K562 (cell line): ENCODE results near the gene PGAP2. TPM values are rescaled to one million over a fixed set of nuclear protein-coding genes. Genes with fewer than 3 reads are reported as not detected.

ENCODE experiments used
- ATAC-seq: fragments of 200-7000 bp; cut with Tn5 transposase; 3 replicates; pipeline ENCODE4 v1.9.1; 2020; ENCODE audit warnings: moderate library complexity
- BruUV-seq: library from RNA; stranded (reverse); fragments of 400-500 nt; replicated peaks from 2 replicates; lab custom pipeline; 2021; lab: Mats Ljungman, UMichigan
- CTCF ChIA-PET: fragments of 300-600 bp; formaldehyde crosslinking; extraction: SDS; loops from one replicate; lab custom pipeline; 2021; ENCODE audit warnings: low intra/inter-chr PET ratio; lab: Yijun Ruan, JAX
- POLR2A ChIA-PET: fragments of 300-600, 350-650 bp; sonication (Branson Sonifier 250); formaldehyde crosslinking; extraction: SDS; loops from one replicate; lab custom pipeline; 2021; ENCODE audit warnings: antibody characterized with exemption, inconsistent platforms; lab: Yijun Ruan, JAX
- DNase-seq, 4 experiments: peaks; one replicate each; pipeline versions ENCODE4 v3.0.0 to v3.0.0-alpha.2; 2011 to 2018; ENCODE audit warnings: low spot score in 3 of 4, mixed read lengths in 3 of 4; ENCODE audit errors: extremely low read depth in 1 of 4
- FAIRE-seq: peaks from 2 replicates; lab custom pipeline; 2011; peaks lifted over from hg19 to GRCh38; lab: Jason Lieb, UNC
- H2AFZ ChIP-seq: 2 replicates; pipeline ENCODE4 v1.6.0; 2011; ENCODE audit warnings: low read depth, low read length, control low read depth, inconsistent platforms
- H3K27ac ChIP-seq: fragments of 200-600 bp; 3 replicates; pipeline ENCODE4 v1.8.0; 2011; ENCODE audit warnings: low read depth, mild to moderate bottlenecking, control low read depth, inconsistent platforms, low read length, moderate library complexity, mixed read lengths; ENCODE audit errors: extremely low read depth
- H3K27me3 ChIP-seq, 2 experiments: fragments of 300-600 bp in 1 of 2; 2 replicates in 1 of 2; 3 replicates in 1 of 2; pipeline versions ENCODE4 v1.6.0 to v1.8.0; 2011; ENCODE audit warnings: inconsistent platforms in 2 of 2, low read length in 2 of 2, mild to moderate bottlenecking in 1 of 2, mixed read lengths in 1 of 2, moderate library complexity in 1 of 2; ENCODE audit not compliant: control insufficient read depth in 2 of 2, insufficient read depth in 2 of 2
- H3K36me3 ChIP-seq: fragments of 300-600 bp; 3 replicates; pipeline ENCODE4 v1.8.0; 2011; ENCODE audit warnings: mild to moderate bottlenecking, low read length, inconsistent platforms; ENCODE audit not compliant: control insufficient read depth, insufficient read depth
- H3K4me1 ChIP-seq, 2 experiments: fragments of 200-600 bp in 1 of 2; replicated peaks in 1 of 2; 2 replicates in 1 of 2; 3 replicates in 1 of 2; pipeline versions ENCODE4 v1.5.1 to v1.8.0; 2011; ENCODE audit warnings: inconsistent platforms in 2 of 2, low read length in 2 of 2, mild to moderate bottlenecking in 1 of 2, mixed read lengths in 1 of 2, moderate library complexity in 1 of 2; ENCODE audit not compliant: control insufficient read depth in 2 of 2, insufficient read depth in 2 of 2
- H3K4me2 ChIP-seq: 2 replicates; pipeline ENCODE4 v1.6.1; 2011; ENCODE audit warnings: low read length, control low read depth, inconsistent platforms, mixed read lengths; ENCODE audit not compliant: insufficient read depth
- H3K4me3 ChIP-seq: fragments of 200-600 bp; sonication (generic), shearing (Covaris generic); 2 replicates; pipeline ENCODE4 v1.5.1; 2016; ENCODE audit warnings: control low read depth, inconsistent platforms
- H3K79me2 ChIP-seq: fragments of 200-600 bp; 3 replicates; pipeline ENCODE4 v1.8.0; 2011; ENCODE audit warnings: low read length, inconsistent platforms; ENCODE audit not compliant: control insufficient read depth, insufficient read depth
- H3K9ac ChIP-seq, 2 experiments: 2 replicates each; pipeline versions ENCODE4 v1.6.0 to v1.6.1; 2011; ENCODE audit warnings: low read depth in 2 of 2, low read length in 2 of 2, control low read depth in 1 of 2, inconsistent platforms in 1 of 2, mild to moderate bottlenecking in 1 of 2, mixed read lengths in 1 of 2; ENCODE audit not compliant: insufficient read depth in 1 of 2
- H3K9me1 ChIP-seq: one replicate; pipeline ENCODE4 v1.6.0; 2011; ENCODE audit warnings: inconsistent platforms, mild to moderate bottlenecking, low read length, moderate library complexity; ENCODE audit not compliant: control insufficient read depth, insufficient read depth
- H3K9me3 ChIP-seq: replicated peaks from 2 replicates; pipeline ENCODE4 v1.5.1; 2011; ENCODE audit warnings: low read depth, low read length, inconsistent platforms; ENCODE audit not compliant: control insufficient read depth, insufficient read depth
- H4K20me1 ChIP-seq: replicated peaks from 2 replicates; pipeline ENCODE4 v1.6.1; 2011; ENCODE audit warnings: low read length, inconsistent platforms, mixed read lengths; ENCODE audit not compliant: control insufficient read depth, insufficient read depth
- GMEB1 ChIP-seq: fragments of 250-450 bp; sonication (Bioruptor Pico); IDR thresholded peaks from 2 replicates; pipeline ENCODE4 v1.4.0; 2020; ENCODE audit warnings: mild to moderate bottlenecking
- ILK ChIP-seq: fragments of 450-650 bp; IDR thresholded peaks from 2 replicates; pipeline ENCODE4 v1.6.1; 2016; ENCODE audit warnings: missing genetic modification characterization, low read depth, mild to moderate bottlenecking, missing compliant biosample characterization, moderate library complexity, borderline replicate concordance
- TFAM ChIP-seq: fragments of 250-450 bp; sonication (Bioruptor Pico); conservative IDR thresholded peaks from 2 replicates; pipeline ENCODE4 v1.5.0; 2021; ENCODE audit warnings: mild to moderate bottlenecking, moderate library complexity
- TRIM25 ChIP-seq: fragments of 450-650 bp; IDR thresholded peaks from 2 replicates; pipeline ENCODE4 v1.7.0; 2016; ENCODE audit warnings: borderline replicate concordance
- WGBS: fragments of 100-300 bp; shearing (Covaris generic); methylation state at CpG from one replicate; pipeline ENCODE4 v1.1.6; 2016; ENCODE audit warnings: low coverage, mixed read lengths; ENCODE audit not compliant: insufficient coverage; ENCODE audit errors: missing lambda C conversion rate; 5-methylcytosine and 5-hydroxymethylcytosine counted together
- in situ Hi-C: fragments of 300-500 bp; cut with MboI; formaldehyde crosslinking; loops from 4 replicates; pipeline ENCODE4 v1.15.0; 2018; ENCODE audit warnings: inconsistent platforms, mixed read lengths
- intact Hi-C: fragments of 100-400 bp; cut with micrococcal nuclease; formaldehyde crosslinking; loops from 2 replicates; pipeline ENCODE4 v1.14.2; 2022
- polyA plus RNA-seq, 8 experiments: library from polyadenylated mRNA; depleted of rRNA in 4 of 8; stranded (reverse) in 5 of 8; unstranded in 3 of 8; fragments of >200 nt; fragmentation: Nextera tagmentation in 2 of 8; fragmentation: Illumina TruSeq in 1 of 8; extraction: Ambion mirVana in 2 of 8; extraction: Trizol in 1 of 8; gene quantifications; 2 replicates each; pipeline versions ENCODE4 v1.2.1 to v1.2.3, GENCODE V29; 2011 to 2014; ENCODE audit warnings: inconsistent platforms in 1 of 8, missing spikeins in 1 of 8
- total RNA-seq, 7 experiments: library from RNA; depleted of rRNA in 6 of 7; stranded (reverse); fragments of >200 nt in 6 of 7; fragmentation: Illumina TruSeq in 2 of 7; extraction: Trizol in 2 of 7; gene quantifications; 2 replicates each; pipeline versions ENCODE4 v1.2.1 to v1.2.3, GENCODE V29; 2011 to 2021; ENCODE audit warnings: low replicate concordance in 1 of 7
- TF ChIP-seq, protein P1 (sequence below), 2 experiments: fragments of 450-650 bp; IDR thresholded peaks; 2 replicates each; pipeline ENCODE4 v1.6.1; 2018; ENCODE audit warnings: mild to moderate bottlenecking in 2 of 2, low read depth in 1 of 2; ENCODE audit not compliant: partially characterized antibody in 2 of 2
- TF ChIP-seq, protein P2 (sequence below): fragments of 250-450 bp; sonication (Bioruptor Pico); IDR thresholded peaks from 2 replicates; pipeline ENCODE4 v1.4.0; 2020
- TF ChIP-seq, protein P3 (sequence below): fragments of 450-650 bp; formaldehyde crosslinking; IDR thresholded peaks from 2 replicates; pipeline ENCODE4 v1.4.0; 2020; ENCODE audit warnings: mild to moderate bottlenecking, moderate library complexity

PGAP2 gene
- total and polyA plus RNA-seq, 9 of the 15 experiments (the other 6 are each of a cell fraction or from before 2014, with no cell fraction given), result 17.9 to 47.2 (median 33.7) TPM

DNA sequence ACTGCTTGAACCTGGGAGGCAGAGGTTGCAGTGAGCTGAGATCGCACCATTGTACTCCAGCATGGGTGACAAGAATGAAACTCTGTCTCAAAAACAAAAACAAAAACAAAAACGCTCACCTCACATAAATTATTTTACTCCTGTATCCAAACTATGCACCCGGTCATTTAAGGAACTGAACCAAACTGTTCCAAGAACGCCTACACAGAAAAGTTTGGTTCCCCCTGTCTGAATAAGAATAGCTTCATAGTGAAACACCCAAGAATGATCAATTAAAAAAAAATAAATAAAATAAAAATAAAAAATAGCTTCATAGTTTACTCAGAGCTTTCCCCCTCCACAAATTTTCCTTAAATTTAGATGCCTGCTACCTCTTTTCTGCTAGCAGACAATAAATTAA, 24.7 kb upstream of the PGAP2 start (continued):
- TF ChIP-seq, protein P1, sequence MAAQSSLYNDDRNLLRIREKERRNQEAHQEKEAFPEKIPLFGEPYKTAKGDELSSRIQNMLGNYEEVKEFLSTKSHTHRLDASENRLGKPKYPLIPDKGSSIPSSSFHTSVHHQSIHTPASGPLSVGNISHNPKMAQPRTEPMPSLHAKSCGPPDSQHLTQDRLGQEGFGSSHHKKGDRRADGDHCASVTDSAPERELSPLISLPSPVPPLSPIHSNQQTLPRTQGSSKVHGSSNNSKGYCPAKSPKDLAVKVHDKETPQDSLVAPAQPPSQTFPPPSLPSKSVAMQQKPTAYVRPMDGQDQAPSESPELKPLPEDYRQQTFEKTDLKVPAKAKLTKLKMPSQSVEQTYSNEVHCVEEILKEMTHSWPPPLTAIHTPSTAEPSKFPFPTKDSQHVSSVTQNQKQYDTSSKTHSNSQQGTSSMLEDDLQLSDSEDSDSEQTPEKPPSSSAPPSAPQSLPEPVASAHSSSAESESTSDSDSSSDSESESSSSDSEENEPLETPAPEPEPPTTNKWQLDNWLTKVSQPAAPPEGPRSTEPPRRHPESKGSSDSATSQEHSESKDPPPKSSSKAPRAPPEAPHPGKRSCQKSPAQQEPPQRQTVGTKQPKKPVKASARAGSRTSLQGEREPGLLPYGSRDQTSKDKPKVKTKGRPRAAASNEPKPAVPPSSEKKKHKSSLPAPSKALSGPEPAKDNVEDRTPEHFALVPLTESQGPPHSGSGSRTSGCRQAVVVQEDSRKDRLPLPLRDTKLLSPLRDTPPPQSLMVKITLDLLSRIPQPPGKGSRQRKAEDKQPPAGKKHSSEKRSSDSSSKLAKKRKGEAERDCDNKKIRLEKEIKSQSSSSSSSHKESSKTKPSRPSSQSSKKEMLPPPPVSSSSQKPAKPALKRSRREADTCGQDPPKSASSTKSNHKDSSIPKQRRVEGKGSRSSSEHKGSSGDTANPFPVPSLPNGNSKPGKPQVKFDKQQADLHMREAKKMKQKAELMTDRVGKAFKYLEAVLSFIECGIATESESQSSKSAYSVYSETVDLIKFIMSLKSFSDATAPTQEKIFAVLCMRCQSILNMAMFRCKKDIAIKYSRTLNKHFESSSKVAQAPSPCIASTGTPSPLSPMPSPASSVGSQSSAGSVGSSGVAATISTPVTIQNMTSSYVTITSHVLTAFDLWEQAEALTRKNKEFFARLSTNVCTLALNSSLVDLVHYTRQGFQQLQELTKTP (IDR thresholded peaks at IDR 0.05; ENCODE audit: low read depth in 1 of 2, partially characterized antibody in 2 of 2), result no peak

DNA sequence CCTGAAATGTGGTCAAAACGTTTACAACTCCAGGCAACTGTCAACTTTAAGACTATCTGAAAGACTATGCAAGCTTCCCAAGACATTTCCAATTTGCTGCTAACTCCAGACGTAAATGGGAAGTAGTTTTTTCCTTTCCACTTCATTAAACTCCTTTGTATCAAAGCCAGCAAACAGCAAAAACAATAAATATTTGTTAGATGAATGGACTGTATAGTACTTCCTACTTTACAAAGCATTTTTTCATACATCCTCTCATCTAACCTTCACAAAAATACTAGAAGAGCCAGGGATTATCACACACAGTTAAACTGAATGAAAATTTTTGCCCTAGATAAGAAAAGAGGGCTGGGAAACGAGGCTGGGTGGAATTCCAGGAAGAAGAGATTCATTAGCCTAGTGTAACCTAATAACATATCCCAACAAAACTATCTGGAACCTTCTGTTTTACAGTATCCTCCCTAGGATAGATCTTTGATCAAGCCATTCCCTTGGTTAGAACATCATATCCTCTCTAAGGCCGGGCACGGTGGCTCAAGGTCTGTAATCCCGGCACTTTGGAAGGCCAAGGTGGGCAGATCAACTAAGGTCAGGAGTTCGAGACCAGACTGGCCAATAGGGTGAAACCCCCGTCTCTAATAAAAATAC, 21.5 kb upstream of the PGAP2 start:
- peaks cover 8 to 11% of the 10 kb centered on the region in 2 experiments; a peak in 4 of 5 replicates for H3K4me1 ChIP-seq
- no peaks in the 10 kb centered on the region for H3K9me3 ChIP-seq
- no peak overlapping the region for H3K9ac ChIP-seq
- no peak for DNase-seq
- H3K4me2 ChIP-seq, result peak overlapping the region; percentile 30; the same call in 1 of the 2 replicates
- CTCF ChIA-PET, result no interaction called here
- peaks cover 98% of the 10 kb centered on the region for H3K79me2 ChIP-seq
- H4K20me1 ChIP-seq, result 0 out of 2 replicates have a peak, but pooled peaks cover 8% of the 10 kb centered on the region
- peaks cover 73% of the 10 kb centered on the region for H3K36me3 ChIP-seq
- ATAC-seq, result peak; percentile 25
- H3K4me3 ChIP-seq, result no peak overlapping the region
- intact Hi-C loops (no loop called here), in situ Hi-C loops (no loop called here)
- H3K9me1 ChIP-seq, result no peaks in the 10 kb centered on the region
- 52% methylated on average over 8 of the region's 8 CpGs for WGBS
- peak; percentile 48 for FAIRE-seq
- BruUV-seq, result TSS peak; percentile 2
- POLR2A ChIA-PET, result interaction anchor here (0.6 to 1.0 kb wide), 2 partner anchors 9 to 39 kb away, joined by 3 read pairs; no protein-coding TSS in a partner anchor
- no peaks in the 10 kb centered on the region for H3K27me3 ChIP-seq
- H3K27ac ChIP-seq, result peak overlapping the region; percentile 29; the same call in 1 of the 3 replicates
- no peak overlapping the region for H2AFZ ChIP-seq
- TF ChIP-seq, protein P2, sequence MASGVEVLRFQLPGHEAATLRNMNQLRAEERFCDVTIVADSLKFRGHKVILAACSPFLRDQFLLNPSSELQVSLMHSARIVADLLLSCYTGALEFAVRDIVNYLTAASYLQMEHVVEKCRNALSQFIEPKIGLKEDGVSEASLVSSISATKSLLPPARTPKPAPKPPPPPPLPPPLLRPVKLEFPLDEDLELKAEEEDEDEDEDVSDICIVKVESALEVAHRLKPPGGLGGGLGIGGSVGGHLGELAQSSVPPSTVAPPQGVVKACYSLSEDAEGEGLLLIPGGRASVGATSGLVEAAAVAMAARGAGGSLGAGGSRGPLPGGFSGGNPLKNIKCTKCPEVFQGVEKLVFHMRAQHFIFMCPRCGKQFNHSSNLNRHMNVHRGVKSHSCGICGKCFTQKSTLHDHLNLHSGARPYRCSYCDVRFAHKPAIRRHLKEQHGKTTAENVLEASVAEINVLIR, result no peak
- no peak for TF ChIP-seq TFAM
- TF ChIP-seq GMEB1, result no peak
- no peak for TF ChIP-seq ILK (tag)
- no peak for TF ChIP-seq TRIM25
- TF ChIP-seq, protein P3, sequence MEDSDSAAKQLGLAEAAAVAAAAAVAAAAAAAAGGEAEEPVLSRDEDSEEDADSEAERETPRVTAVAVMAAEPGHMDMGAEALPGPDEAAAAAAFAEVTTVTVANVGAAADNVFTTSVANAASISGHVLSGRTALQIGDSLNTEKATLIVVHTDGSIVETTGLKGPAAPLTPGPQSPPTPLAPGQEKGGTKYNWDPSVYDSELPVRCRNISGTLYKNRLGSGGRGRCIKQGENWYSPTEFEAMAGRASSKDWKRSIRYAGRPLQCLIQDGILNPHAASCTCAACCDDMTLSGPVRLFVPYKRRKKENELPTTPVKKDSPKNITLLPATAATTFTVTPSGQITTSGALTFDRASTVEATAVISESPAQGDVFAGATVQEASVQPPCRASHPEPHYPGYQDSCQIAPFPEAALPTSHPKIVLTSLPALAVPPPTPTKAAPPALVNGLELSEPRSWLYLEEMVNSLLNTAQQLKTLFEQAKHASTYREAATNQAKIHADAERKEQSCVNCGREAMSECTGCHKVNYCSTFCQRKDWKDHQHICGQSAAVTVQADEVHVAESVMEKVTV (CRISPR knock-in tag), result no peak
